NCI-H1105 treated with DMSO at 0.1 percent for 48 hours (cell line): ENCODE data around the gene SMOC2.
A peak's percentile ranks its signal among the peaks of the same experiment; 100 is the strongest.

Experiments
- DNase-seq: peaks from one replicate; lab custom pipeline; 2025; lab: John Stamatoyannopoulos, UW

Gene SMOC2, protein sequence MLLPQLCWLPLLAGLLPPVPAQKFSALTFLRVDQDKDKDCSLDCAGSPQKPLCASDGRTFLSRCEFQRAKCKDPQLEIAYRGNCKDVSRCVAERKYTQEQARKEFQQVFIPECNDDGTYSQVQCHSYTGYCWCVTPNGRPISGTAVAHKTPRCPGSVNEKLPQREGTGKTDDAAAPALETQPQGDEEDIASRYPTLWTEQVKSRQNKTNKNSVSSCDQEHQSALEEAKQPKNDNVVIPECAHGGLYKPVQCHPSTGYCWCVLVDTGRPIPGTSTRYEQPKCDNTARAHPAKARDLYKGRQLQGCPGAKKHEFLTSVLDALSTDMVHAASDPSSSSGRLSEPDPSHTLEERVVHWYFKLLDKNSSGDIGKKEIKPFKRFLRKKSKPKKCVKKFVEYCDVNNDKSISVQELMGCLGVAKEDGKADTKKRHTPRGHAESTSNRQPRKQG

DNA sequence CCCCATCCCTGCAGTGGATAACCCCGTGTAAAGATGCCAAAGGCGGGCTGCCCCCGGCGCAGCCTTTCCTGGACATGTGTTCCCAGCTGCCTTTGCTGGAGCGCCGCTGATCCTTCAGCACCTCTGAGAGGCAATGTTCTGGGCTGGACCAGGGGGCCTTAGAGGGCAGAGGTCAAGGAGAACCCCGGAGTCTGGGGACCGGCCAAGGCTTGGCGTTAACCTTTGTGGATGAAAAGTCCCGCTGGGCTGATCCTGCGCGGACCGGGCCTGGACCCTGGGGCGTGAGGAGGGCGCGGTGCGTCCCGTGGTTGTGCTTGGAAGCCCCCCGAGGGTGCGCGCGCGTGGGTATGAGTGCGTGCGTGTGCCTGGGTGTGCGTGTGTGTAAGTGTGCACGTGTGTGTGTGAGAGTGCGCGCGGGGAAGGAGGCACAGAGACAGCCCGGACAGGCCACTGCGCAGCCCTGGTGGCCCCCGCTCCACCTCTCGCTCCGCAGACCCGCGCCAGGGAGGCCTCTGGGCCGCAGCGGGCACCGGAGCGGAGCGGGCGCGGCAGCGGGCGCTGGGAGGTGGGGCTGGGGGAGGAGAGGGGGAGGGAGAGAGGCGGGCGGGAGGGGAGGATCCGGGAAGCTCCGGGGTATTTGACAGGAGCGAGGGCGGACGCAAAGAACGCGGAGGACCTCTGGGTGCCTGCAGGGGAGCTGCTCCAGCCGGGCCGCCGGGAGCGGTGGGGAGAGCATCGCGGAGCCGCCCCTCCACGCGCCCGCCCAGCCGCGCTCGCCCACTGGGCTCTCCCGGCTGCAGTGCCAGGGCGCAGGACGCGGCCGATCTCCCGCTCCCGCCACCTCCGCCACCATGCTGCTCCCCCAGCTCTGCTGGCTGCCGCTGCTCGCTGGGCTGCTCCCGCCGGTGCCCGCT lies at the start of gene SMOC2:
TSS of gene SMOC2 (plus strand) at position 665 of the 914 bp plus-strand sequence. CDS start at position 852, 187 bp downstream.
- DNase-seq, result peak; percentile 73

DNA sequence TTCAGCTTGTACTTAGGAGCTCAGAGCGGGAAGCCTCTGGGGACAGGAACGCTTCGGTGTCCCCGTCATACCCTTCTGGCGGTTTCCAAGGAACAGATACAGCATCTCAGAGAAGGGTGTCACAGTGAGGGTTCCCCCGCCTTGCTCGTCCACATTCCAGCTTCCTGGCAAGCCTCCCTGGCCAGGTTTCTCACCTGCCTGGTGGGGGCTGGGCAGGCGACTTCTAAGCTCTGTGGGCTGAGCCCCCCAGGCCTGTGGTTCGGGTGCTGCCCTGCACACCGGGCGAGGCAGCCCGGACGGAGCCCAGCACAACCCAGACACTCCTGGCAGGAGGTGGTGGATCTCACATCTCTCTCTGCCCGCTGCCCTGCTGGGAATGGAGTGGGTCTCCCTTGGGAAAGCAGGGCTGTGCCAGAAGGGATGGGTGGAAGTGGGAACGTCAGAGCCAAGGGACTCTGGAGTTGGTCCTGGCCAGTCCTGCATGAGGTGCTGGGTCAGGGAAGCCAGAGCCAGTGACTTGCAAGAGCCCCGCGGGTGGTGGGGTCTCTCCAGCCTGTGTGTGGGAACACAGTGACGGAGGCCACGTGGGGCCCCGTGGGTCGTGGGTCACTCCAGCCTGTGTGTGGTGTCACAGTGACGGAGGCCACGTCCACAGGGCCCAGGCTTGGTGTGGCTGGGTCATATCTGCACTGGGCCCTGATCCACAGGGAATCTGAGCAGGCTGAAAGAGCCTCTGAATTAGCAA lies 47.7 kb upstream of the SMOC2 start:
- DNase-seq, result no peak

DNA sequence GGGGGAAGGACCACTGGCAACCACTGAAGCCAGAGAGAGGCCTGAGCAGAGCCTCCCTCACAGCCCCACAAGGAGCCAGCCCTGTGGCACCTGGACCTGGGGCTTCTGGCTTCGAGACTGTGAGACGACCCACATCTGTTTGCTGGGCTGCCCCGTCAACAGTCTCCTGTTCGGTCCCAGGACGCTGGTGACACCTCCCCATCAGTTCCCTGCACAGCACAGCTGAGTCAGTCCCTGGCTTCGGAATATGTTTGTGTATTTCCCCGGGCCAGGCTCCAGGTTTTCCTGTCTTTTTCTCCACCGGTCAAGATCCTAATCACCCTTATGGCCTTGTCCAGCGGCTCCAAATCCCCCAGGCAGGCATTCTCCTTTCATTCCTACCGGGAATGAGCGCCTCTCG lies 46.4 kb upstream of the SMOC2 start:
- no peak for DNase-seq

DNA sequence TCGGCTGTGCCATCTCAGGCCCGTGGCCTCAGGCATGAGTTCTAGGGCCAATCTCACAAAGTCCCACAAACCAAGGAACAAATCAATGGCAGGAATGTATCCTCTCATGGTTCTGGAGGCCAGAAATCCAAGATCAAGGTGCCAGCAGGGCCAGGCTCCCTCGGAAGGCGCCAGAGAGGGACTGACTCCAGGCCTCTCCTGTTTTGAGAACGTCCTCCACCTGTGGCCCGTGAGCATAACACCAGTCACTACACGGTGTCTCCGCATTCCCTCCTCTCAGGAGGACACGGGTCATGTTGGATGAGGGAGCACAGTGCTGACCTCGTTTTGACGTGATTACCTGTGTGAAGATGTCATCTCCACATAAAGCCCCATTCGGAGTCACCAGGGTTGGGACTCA lies 45.0 kb upstream of the SMOC2 start:
- no peak for DNase-seq

DNA sequence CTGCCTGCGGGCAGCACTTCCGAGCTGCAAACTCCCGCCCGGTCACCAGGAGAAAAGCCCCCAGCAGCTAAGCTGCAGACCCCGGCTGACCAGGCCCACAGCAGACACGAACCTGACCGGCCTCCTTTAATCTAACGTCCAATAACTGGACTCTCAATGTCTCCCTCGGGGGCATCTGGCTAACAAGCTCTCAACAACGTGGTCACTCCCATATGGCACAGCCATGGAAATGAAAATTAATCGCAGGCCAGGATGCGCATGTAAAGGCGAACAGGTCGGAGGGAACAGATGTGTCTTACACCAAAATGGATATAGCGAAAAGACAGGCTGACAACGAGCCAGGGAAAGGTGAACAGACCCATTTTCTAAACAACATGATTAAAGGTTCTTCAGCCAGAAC lies 44.4 kb upstream of the SMOC2 start:
- DNase-seq, result no peak

DNA sequence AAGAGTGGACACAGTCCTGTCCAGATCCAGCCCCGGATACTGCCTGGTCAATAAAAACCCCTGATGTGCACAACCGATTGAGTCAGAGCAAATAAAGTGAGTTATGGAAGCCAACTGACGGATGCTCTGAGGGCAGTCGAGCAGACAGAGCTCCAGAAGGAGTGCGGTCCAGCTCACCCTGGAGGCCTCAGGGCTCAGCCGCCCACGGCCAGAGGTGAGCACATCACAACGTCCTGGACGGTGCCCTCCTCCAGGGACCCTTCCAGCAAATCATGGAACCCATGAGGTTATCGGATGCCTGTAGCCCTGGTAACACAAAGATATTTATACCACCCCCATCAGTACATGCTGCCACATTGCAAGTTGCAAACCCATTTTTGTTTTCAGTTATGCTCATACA lies 44.0 kb upstream of the SMOC2 start:
- no peak for DNase-seq

DNA sequence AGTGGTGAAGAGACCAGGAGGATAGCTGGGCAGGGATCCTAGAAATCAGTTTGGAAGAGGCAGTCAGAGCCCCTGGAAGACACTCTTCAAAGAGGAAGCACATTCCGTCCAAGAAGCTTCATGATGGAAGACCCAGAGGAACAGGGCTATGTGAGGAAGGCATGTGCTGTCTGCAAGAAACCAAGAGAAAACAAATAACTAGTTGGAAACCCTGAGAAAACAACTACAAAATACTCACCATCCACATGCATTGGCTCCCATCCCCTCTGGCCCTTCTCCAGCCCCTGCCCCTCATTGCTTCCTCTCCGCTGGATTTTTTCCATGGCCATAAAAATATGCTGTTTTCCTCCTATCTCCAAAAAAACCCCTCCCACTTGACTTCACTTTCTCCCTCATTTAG lies 40.9 kb upstream of the SMOC2 start:
- no peak for DNase-seq

DNA sequence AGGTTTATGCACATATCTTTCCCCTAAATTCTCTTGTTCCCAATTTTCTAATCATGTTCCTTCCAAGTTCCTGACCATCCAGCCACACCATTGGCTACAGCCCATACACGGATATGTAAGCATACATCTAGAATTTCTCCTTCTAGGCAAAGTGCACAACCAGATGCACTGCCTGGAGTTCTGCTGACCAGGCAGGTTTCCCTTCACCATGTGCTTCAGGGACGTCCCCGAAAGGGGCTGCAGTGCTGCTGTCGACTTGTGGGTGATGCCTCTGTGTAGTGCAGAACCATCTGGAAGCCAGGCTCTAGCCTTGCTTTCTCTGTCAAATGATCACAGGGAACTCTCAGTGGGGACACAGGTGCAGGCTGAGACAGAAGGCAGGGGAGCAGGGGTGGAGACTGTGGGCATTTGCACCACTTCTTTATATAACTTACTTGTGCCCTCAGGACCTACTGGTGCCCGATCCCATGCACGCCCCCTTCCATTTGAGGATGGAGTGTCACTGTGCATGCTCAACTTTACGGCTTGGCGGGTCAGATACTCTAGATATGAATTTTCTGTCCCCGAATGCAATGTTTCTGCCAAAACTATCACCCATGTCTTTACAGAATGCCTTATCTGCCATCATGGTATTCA lies 37.5 kb upstream of the SMOC2 start:
- DNase-seq, result no peak

DNA sequence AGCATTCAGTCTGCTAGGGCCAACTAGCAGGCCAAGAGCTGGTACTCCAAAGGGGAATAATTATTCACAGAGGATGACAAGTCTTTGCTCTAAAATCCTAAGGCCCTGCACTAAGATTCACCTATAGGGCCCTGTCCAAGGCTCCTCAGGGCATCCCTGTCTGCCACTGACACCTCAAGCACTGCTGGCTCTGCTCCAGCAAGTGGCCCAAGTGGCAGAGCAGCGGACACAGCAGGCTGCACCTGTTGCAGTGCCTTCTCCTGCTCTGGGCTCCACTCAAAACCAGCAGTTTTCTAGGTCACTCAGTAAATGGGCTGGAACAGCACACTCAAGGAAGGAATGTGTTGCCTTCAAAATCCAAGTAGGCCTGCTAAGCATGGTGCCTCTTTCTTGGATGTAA lies 36.4 kb upstream of the SMOC2 start:
- no peak for DNase-seq

DNA sequence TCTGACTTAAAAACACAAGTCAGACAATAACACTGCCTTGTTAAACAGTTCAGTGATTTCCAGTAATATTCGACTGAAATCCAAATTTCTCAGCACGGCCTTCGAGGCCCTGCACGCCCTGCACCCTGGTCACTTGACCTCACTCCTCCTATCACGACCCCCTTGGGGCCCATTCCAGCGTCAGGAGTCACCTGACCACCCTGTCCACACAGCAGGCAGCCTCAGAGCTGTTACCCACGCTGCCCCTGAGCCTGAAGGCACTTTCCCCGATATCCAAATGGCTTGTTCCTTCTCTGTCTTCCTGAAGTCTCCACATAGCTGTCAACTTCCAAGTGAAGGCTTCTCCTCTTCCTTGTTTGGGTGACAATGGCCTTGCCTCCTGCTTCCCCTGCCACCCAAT lies 33.1 kb upstream of the SMOC2 start:
- no peak for DNase-seq

DNA sequence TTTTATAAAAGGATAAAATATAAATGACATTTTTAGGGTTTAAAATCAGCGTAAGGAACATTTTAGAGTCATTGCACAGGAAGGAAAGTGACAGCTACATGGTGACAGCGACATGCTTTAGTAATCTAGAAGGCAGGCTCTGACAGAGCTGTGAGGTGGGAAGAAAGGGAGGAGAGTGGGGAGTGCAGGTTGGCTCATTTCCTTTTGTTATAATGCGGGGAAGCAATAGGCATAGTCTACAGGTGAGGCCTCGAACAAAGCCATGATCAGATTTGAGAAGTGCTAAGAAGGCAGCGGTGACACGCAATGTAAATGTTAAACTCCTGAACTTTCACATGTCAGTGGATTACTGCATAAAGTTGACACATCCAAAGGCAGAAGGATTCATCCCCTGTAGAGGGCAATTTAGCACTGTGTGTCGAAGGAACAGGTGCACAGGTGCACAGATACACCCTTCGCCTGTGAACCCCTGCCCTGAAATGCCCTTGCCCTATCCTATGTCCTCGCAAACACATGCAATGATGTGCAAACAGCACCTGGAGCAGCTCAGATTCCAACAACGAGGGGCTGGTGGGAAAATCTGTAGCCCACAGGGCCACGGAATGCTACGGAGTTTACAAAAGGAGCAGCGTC lies 32.4 kb upstream of the SMOC2 start:
- DNase-seq, result no peak

DNA sequence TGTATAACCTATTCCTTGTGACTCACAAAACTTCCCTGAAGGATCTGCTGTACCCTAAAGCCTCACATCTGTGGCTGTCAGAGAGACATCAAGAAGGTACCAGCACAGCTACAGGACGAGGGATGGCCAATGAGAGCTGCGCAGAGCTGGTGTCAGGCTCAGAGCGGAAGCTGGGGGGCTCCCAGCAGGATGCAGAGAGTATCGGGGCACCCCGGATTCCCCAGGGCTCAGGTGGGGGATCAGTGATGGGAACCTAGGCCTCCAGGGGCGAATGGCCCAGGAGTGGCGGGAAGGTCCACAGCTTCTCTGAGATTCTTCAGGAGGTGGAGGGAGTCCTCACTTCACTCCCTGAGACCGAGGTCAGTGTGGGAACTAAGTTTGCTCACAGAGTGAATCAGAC lies 30.9 kb upstream of the SMOC2 start:
- no peak for DNase-seq

DNA sequence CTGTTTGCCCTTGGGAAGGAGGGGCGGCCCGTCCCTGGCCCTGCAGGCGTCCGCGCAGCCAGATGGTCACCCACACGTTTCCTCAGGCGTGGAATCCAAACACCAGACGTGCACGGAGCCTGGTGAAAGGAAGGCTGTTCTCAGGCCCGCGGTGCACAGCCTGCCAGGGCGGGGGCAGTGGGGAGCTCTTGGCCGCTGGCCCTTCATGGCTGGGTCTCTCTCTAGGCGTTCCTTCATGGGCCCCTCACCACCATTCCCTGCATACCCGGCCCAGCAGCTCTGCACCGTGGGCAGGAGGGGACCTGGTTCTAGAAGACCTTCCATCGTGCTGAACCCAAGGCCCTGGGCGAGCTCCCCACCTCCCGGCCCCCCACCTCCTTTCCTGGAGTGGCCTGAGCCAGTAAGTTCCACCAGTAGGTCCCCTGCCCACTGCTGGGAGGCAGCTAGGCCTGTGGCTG lies 30.4 kb upstream of the SMOC2 start:
- DNase-seq, result no peak

DNA sequence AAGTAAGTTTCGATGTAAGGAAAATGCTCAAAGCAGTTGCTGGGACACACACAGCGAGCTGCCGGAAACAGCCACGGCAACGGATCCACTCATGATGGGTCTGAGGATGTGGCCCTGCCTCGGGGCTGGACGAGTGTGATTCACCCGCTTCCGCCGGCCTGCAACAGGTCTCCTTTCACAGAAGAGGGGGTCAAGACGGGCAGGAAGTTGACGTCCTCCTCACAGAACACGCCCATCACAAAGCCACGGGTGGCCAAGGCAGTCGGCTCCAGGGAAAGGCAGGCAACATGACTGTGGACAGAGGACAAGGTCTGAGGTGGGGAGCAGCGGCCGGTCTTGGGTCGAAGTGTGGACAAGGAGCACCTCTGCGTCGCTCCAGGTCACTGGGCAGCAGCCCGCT lies 29.9 kb upstream of the SMOC2 start:
- DNase-seq, result no peak

DNA sequence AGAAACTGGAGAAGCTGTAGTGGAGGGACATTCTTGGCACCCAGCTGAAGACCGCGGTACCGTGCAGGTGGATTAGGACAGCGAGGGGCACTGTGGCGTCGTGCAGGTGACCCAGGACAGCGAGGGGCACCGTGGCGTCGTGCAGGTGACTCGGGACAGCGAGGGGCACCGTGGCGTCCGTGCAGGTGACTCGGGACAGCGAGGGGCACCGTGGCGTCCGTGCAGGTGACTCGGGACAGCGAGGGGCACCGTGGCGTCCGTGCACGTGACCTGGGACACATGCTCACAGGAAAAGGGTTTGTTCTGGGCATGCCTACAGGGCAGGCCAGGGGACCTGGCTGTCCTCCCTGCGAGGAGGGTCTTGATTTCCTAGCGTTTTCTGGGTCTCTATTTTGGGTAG lies 29.2 kb upstream of the SMOC2 start:
- DNase-seq, result no peak

DNA sequence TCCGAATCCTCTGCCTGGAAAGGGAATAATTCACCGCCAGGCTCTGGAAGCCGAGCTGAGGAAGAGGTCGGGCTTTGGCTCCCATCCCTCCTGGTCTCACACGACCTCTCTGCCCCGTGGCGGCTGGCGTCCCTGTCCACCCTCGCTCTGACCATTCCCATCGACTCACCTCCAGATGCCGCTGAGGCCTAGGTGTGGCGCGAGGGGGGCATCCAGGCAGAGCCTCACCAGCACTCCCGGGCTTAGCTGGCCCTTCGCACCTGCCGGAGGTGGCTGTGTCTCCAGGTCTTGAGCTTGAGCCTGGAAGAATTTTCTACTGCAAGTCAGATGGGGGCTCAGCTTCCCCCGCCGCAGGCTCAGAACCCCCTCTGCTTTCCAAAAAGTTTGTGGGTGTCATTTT lies 28.5 kb upstream of the SMOC2 start:
- no peak for DNase-seq

DNA sequence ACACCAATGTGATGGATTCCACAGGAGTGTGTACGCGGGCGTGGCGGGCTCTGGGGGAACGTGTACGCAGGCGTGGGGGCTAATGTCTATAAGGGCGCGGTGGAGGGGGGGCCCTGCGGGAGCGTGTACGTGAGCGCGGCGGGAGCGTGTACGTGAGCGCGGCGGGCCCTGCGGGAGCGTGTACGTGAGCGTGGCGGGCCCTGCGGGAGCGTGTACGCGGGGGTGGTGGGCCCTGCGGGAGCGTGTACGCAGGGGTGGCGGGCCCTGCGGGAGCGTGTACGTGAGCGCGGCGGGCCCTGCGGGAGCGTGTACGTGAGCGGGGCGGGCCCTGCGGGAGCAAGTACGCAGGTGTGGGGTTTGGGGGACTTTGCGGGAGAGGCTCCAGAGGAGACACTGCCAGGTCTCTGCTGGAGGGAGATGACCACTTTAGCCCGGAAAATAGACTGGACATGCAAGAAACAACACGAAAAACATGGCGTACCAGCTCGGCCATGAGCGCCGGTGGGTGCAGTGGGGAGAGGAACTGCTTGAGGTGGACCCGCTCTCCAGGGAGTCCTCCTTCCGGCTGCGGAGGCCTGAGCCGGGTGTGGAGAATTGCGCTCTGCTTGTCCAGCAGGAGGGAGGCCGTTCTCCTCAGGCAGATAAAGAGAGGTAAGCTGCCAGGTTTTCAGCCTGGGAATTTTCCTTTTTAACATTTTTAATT lies 27.8 kb upstream of the SMOC2 start:
- no peak for DNase-seq

DNA sequence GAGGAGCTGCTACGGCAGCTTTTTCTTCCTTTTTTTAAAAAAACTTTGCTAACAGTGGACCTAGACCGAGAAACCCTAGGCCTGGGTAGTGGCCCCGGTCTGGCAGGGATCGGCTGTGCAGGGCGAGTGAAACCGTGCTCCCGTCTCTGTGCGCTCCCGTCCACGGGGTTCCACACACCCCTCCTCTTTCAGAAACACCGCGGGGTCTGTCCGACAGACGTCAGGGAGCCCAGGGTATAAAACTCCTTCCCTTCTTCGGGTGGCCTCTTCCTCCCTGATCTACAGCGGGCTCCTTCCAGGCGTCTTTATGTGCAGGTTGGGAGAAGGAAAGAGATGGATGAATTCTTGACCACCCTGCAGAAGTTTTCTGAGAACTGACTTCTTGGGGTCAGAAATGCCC lies 27.1 kb upstream of the SMOC2 start:
- DNase-seq, result no peak

DNA sequence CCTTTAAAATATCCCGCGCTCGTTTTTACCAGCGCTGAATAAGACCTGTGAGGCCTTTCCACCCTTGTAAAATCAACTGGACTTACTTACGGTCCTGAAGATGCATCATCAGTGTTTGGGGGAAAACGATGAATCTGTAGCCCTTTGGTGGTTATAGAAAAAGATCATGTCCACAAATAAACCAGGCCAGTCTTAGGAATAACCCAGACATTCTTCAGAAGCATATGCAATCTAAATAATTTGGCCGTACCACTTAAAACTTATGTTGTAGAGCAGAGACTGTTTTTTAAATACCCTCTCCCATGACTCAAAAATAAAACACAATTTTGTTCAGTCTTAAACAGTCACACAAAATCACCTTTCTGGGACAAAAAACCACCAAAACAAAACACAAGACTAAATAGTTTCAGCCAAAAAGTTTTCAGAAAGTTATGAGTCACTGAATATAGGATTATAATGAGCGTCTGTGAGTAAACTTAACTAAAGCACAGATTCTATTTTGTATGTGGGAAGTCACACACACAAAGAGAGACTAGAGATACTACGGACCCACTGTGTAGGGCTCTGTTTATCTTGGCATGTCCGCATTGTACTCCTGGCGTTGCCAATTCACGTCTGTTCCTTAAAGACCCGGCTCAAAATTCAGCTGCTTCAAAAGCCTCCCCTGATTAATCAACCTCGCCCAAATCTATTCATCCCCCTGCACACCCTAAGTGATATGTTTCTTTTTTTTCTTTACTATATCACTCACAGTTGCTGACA lies 26.5 kb upstream of the SMOC2 start:
- no peak for DNase-seq
